HepG2 (cell line): ENCODE measurements around the gene RIT2. TPM values are rescaled to one million over a fixed set of nuclear protein-coding genes. Genes with fewer than 3 reads are reported as not detected.

Experiments used
- ATAC-seq: fragments of 200-7000 bp; cut with Tn5 transposase; 3 replicates; pipeline ENCODE4 v1.9.1; 2020; ENCODE audit warnings: mild to moderate bottlenecking, moderate library complexity
- BruUV-seq: library from RNA; stranded (reverse); fragments of 400-500 nt; replicated peaks from 2 replicates; lab custom pipeline; 2021; lab: Mats Ljungman, UMichigan
- CTCF ChIA-PET: fragments of 300-600 bp; formaldehyde crosslinking; extraction: SDS; loops from one replicate; lab custom pipeline; 2021; ENCODE audit warnings: low total read pairs, inconsistent platforms, low intra/inter-chr PET ratio; lab: Yijun Ruan, JAX
- POLR2A ChIA-PET: fragments of 350-600 bp; sonication (Branson Sonifier 250); formaldehyde crosslinking; loops from one replicate; lab custom pipeline; 2020; ENCODE audit warnings: antibody characterized with exemption, inconsistent platforms; lab: Yijun Ruan, JAX
- DNase-seq: peaks from one replicate; pipeline ENCODE4 v3.0.0-alpha.2; 2015; ENCODE audit warnings: low spot score
- FAIRE-seq: peaks from 3 replicates; lab custom pipeline; 2011; peaks lifted over from hg19 to GRCh38; lab: Jason Lieb, UNC
- H2AFZ ChIP-seq: one replicate; pipeline ENCODE4 v1.6.1; 2011; ENCODE audit warnings: low read length, inconsistent platforms
- H3K27ac ChIP-seq: fragments of 300-600 bp; 3 replicates; pipeline ENCODE4 v1.8.0; 2011; ENCODE audit warnings: mixed run types, mild to moderate bottlenecking, mixed read lengths, low read length, inconsistent platforms; ENCODE audit not compliant: insufficient read depth; ENCODE audit errors: extremely low read length
- H3K27me3 ChIP-seq, 2 experiments: fragments of 200-600 bp in 1 of 2; 2 replicates in 1 of 2; 3 replicates in 1 of 2; pipeline versions ENCODE4 v1.6.0 to v1.8.0; 2011; ENCODE audit warnings: low read length in 2 of 2, mild to moderate bottlenecking in 2 of 2, moderate library complexity in 2 of 2, inconsistent platforms in 1 of 2; ENCODE audit not compliant: insufficient read depth in 2 of 2, control insufficient read depth in 1 of 2
- H3K36me3 ChIP-seq, 2 experiments: fragments of 200-600 bp in 1 of 2; replicated peaks in 1 of 2; 2 replicates in 1 of 2; 3 replicates in 1 of 2; pipeline versions ENCODE4 v1.5.1 to v1.8.0; 2011; ENCODE audit warnings: low read length in 2 of 2, inconsistent platforms in 1 of 2; ENCODE audit not compliant: insufficient read depth in 2 of 2, control insufficient read depth in 1 of 2
- H3K4me1 ChIP-seq: 2 replicates; pipeline ENCODE4 v1.5.1; 2012; ENCODE audit warnings: low read length, inconsistent platforms; ENCODE audit not compliant: insufficient read depth
- H3K4me2 ChIP-seq: 2 replicates; pipeline ENCODE4 v1.6.0; 2011; ENCODE audit warnings: low read depth, low read length, inconsistent platforms
- H3K4me3 ChIP-seq, 3 experiments: fragments of 200-600 bp in 1 of 3; sonication (generic), shearing (Covaris generic) in 1 of 3; replicated peaks in 1 of 3; 2 replicates each; pipeline ENCODE4 v1.5.1; 2011 to 2016; ENCODE audit warnings: low read length in 3 of 3, inconsistent platforms in 2 of 3, low read depth in 2 of 3, mild to moderate bottlenecking in 2 of 3, control low read depth in 1 of 3, mixed read lengths in 1 of 3; ENCODE audit not compliant: insufficient read depth in 1 of 3
- H3K79me2 ChIP-seq: one replicate; pipeline ENCODE4 v1.6.1; 2011; ENCODE audit warnings: low read length, inconsistent platforms; ENCODE audit not compliant: insufficient read depth
- H3K9ac ChIP-seq: 2 replicates; pipeline ENCODE4 v1.6.0; 2011; ENCODE audit warnings: mild to moderate bottlenecking, low read depth, low read length, inconsistent platforms; ENCODE audit not compliant: insufficient read depth
- H3K9me3 ChIP-seq: 2 replicates; pipeline ENCODE4 v1.5.1; 2012; ENCODE audit warnings: mild to moderate bottlenecking, low read length
- H4K20me1 ChIP-seq: 2 replicates; pipeline ENCODE4 v1.6.0; 2011; ENCODE audit warnings: inconsistent platforms, mild to moderate bottlenecking, low read length, moderate library complexity; ENCODE audit not compliant: insufficient read depth
- JUN ChIP-seq: sonication (generic); formaldehyde crosslinking; IDR thresholded peaks from 2 replicates; pipeline ENCODE4 v1.4.0; 2020; ENCODE audit warnings: mild to moderate bottlenecking, missing genetic modification reagents
- KDM4B ChIP-seq: sonication (generic); formaldehyde crosslinking; IDR thresholded peaks from 2 replicates; pipeline ENCODE4 v1.4.0; 2020; ENCODE audit warnings: missing genetic modification reagents
- KLF11 ChIP-seq: IDR thresholded peaks from 2 replicates; pipeline ENCODE4 v1.6.1; 2016; ENCODE audit warnings: missing compliant biosample characterization
- MTF1 ChIP-seq: sonication (generic); formaldehyde crosslinking; IDR thresholded peaks from 2 replicates; pipeline ENCODE4 v1.5.0; 2020; ENCODE audit warnings: missing genetic modification reagents
- NFE2L1 ChIP-seq: sonication (generic); formaldehyde crosslinking; IDR thresholded peaks from 2 replicates; pipeline ENCODE4 v1.4.0; 2020; ENCODE audit warnings: missing genetic modification reagents, mild to moderate bottlenecking, borderline replicate concordance
- NFIB ChIP-seq: sonication (generic); formaldehyde crosslinking; IDR thresholded peaks from 2 replicates; pipeline ENCODE4 v1.9.0; 2021; ENCODE audit warnings: missing genetic modification reagents, mild to moderate bottlenecking, borderline replicate concordance
- SSRP1 ChIP-seq: IDR thresholded peaks from 2 replicates; pipeline ENCODE4 v1.6.1; 2016; ENCODE audit warnings: control low read depth
- TARDBP ChIP-seq: sonication (generic); formaldehyde crosslinking; IDR thresholded peaks from 2 replicates; pipeline ENCODE4 v1.8.0; 2022; ENCODE audit warnings: mild to moderate bottlenecking, missing genetic modification reagents
- ZNF230 ChIP-seq: sonication (generic); formaldehyde crosslinking; IDR thresholded peaks from 2 replicates; pipeline ENCODE4 v1.4.0; 2020; ENCODE audit warnings: mild to moderate bottlenecking, missing genetic modification reagents
- ZNF333 ChIP-seq: sonication (generic); formaldehyde crosslinking; IDR thresholded peaks from 2 replicates; pipeline ENCODE4 v1.4.0; 2020; ENCODE audit warnings: mild to moderate bottlenecking, missing genetic modification reagents, borderline replicate concordance
- ZNF501 ChIP-seq: sonication (generic); formaldehyde crosslinking; IDR thresholded peaks from 2 replicates; pipeline ENCODE4 v1.5.1; 2020; ENCODE audit warnings: mild to moderate bottlenecking, moderate library complexity, missing genetic modification reagents
- in situ Hi-C: cut with HindIII; loops from 2 replicates; pipeline ENCODE4 v1.10.0; 2017; ENCODE audit warnings: low pct_unique_long_range_greater_than_20kb; ENCODE audit not compliant: extremely low pct_ligation_motif_present
- intact Hi-C: fragments of 100-400 bp; cut with micrococcal nuclease; formaldehyde crosslinking; loops from one replicate; pipeline ENCODE4 v1.10.0; 2022; ENCODE audit not compliant: unreplicated experiment
- polyA plus RNA-seq, 8 experiments: library from polyadenylated mRNA; depleted of rRNA in 3 of 8; stranded (reverse) in 7 of 8; unstranded in 1 of 8; fragments of >200 nt; fragmentation: Illumina TruSeq in 4 of 8; extraction: Trizol in 4 of 8; gene quantifications; 2 replicates each; pipeline versions ENCODE4 v1.2.1 to v1.2.3, GENCODE V29; 2011 to 2016; ENCODE audit warnings: low read depth in 4 of 8, missing spikeins in 1 of 8, mixed read lengths in 1 of 8; ENCODE audit not compliant: insufficient read depth in 1 of 8
- total RNA-seq, 5 experiments: library from RNA; depleted of rRNA; stranded (reverse); fragments of >200 nt; fragmentation: Illumina TruSeq; extraction: Trizol; gene quantifications; 2 replicates each; pipeline ENCODE4 v1.2.3, GENCODE V29; 2016; ENCODE audit warnings: low read depth in 1 of 5
- TF ChIP-seq, protein P1 (sequence below): sonication (generic); formaldehyde crosslinking; conservative IDR thresholded peaks from 2 replicates; pipeline ENCODE4 v1.5.0; 2020; ENCODE audit warnings: missing genetic modification reagents
- TF ChIP-seq, protein P2 (sequence below): sonication (generic); formaldehyde crosslinking; IDR thresholded peaks from 2 replicates; pipeline ENCODE4 v1.4.0; 2020; ENCODE audit warnings: low read depth, missing genetic modification reagents
- TF ChIP-seq, protein P3 (sequence below): sonication (generic); formaldehyde crosslinking; conservative IDR thresholded peaks from 2 replicates; pipeline ENCODE4 v1.8.0; 2022; ENCODE audit warnings: low read depth, missing genetic modification reagents
- TF ChIP-seq, protein P4 (sequence below): sonication (generic); formaldehyde crosslinking; IDR thresholded peaks from 2 replicates; pipeline ENCODE4 v1.8.1; 2023; ENCODE audit warnings: mild to moderate bottlenecking, missing genetic modification reagents

RIT2 gene
- total and polyA plus RNA-seq, 2 of the 13 experiments (the other 11 are each of a cell fraction or from before 2014, with no cell fraction given), result not detected

DNA sequence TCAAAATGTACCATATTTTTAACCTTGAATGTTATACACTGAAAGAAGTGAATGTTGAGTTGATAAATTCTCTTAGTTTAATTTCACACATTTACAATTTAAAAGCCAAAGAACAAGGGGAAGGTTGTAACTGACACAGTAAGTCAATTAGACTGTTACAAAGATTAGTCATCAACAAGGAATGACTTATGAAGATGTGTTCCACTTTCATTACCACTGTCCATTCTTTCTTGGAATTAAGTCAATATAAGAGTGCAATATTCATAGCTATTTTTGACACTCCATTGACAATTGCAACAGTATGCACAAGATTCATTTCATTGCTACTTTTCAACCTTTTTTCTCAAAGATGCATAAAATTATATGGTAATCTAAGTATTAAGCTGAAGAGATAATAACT lies 291.3 kb downstream of the RIT2 start:
- Histone ChIP-seq H3K36me3 (no peaks in the 10 kb centered on the region), H3K27me3 (no peaks in the 10 kb centered on the region), H3K4me1 (no peaks in the 10 kb centered on the region), H2AFZ (no peak overlapping the region), H3K4me2 (no peak overlapping the region), H3K9me3 (no peaks in the 10 kb centered on the region), H3K79me2 (no peaks in the 10 kb centered on the region), H3K4me3 (no peak overlapping the region), H3K9ac (no peak overlapping the region), H4K20me1 (no peaks in the 10 kb centered on the region), H3K27ac (no peak overlapping the region)
- DNase-seq (no peak), ATAC-seq (no peak), FAIRE-seq (no peak)
- CTCF ChIA-PET, result no interaction called here
- in situ Hi-C loops (no loop called here), intact Hi-C loops (no loop called here)
- POLR2A ChIA-PET, result no interaction called here
- BruUV-seq, result no TSS peak
- TF ChIP-seq ZNF333 (no peak), NFIB (no peak), SSRP1 (CRISPR knock-in tag) (no peak), KLF11 (CRISPR knock-in tag) (no peak), JUN (CRISPR knock-in tag) (no peak), NFE2L1 (CRISPR knock-in tag) (no peak), KDM4B (CRISPR knock-in tag) (no peak), ZNF501 (no peak), ZNF230 (no peak), TARDBP (no peak), MTF1 (CRISPR knock-in tag) (no peak)
- TF ChIP-seq, protein P1, sequence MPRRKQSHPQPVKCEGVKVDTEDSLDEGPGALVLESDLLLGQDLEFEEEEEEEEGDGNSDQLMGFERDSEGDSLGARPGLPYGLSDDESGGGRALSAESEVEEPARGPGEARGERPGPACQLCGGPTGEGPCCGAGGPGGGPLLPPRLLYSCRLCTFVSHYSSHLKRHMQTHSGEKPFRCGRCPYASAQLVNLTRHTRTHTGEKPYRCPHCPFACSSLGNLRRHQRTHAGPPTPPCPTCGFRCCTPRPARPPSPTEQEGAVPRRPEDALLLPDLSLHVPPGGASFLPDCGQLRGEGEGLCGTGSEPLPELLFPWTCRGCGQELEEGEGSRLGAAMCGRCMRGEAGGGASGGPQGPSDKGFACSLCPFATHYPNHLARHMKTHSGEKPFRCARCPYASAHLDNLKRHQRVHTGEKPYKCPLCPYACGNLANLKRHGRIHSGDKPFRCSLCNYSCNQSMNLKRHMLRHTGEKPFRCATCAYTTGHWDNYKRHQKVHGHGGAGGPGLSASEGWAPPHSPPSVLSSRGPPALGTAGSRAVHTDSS (CRISPR knock-in tag), result no peak
- TF ChIP-seq, protein P2, sequence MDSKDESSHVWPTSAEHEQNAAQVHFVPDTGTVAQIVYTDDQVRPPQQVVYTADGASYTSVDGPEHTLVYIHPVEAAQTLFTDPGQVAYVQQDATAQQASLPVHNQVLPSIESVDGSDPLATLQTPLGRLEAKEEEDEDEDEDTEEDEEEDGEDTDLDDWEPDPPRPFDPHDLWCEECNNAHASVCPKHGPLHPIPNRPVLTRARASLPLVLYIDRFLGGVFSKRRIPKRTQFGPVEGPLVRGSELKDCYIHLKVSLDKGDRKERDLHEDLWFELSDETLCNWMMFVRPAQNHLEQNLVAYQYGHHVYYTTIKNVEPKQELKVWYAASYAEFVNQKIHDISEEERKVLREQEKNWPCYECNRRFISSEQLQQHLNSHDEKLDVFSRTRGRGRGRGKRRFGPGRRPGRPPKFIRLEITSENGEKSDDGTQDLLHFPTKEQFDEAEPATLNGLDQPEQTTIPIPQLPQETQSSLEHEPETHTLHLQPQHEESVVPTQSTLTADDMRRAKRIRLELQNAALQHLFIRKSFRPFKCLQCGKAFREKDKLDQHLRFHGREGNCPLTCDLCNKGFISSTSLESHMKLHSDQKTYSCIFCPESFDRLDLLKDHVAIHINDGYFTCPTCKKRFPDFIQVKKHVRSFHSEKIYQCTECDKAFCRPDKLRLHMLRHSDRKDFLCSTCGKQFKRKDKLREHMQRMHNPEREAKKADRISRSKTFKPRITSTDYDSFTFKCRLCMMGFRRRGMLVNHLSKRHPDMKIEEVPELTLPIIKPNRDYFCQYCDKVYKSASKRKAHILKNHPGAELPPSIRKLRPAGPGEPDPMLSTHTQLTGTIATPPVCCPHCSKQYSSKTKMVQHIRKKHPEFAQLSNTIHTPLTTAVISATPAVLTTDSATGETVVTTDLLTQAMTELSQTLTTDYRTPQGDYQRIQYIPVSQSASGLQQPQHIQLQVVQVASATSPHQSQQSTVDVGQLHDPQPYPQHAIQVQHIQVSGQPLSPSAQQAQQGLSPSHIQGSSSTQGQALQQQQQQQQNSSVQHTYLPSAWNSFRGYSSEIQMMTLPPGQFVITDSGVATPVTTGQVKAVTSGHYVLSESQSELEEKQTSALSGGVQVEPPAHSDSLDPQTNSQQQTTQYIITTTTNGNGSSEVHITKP (CRISPR knock-in tag), result no peak
- TF ChIP-seq, protein P3, sequence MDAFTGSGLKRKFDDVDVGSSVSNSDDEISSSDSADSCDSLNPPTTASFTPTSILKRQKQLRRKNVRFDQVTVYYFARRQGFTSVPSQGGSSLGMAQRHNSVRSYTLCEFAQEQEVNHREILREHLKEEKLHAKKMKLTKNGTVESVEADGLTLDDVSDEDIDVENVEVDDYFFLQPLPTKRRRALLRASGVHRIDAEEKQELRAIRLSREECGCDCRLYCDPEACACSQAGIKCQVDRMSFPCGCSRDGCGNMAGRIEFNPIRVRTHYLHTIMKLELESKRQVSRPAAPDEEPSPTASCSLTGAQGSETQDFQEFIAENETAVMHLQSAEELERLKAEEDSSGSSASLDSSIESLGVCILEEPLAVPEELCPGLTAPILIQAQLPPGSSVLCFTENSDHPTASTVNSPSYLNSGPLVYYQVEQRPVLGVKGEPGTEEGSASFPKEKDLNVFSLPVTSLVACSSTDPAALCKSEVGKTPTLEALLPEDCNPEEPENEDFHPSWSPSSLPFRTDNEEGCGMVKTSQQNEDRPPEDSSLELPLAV (CRISPR knock-in tag), result no peak
- TF ChIP-seq, protein P4, sequence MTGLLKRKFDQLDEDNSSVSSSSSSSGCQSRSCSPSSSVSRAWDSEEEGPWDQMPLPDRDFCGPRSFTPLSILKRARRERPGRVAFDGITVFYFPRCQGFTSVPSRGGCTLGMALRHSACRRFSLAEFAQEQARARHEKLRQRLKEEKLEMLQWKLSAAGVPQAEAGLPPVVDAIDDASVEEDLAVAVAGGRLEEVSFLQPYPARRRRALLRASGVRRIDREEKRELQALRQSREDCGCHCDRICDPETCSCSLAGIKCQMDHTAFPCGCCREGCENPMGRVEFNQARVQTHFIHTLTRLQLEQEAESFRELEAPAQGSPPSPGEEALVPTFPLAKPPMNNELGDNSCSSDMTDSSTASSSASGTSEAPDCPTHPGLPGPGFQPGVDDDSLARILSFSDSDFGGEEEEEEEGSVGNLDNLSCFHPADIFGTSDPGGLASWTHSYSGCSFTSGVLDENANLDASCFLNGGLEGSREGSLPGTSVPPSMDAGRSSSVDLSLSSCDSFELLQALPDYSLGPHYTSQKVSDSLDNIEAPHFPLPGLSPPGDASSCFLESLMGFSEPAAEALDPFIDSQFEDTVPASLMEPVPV (CRISPR knock-in tag), result no peak
